NK-92 treated with Interleukin-12 subunit alpha and Interleukin-12 subunit beta, amount 100 ng/mL, for 24 hours (cell line): Measurements from ENCODE around the gene FAM222B.

Experiments used
- DNase-seq: peaks from one replicate; lab custom pipeline; 2025; lab: John Stamatoyannopoulos, UW

Gene FAM222B

GRCh38 chr17:28773736-28774135 is 68.9 kb downstream of the FAM222B start:
- no peak for DNase-seq

- no peak for DNase-seq
Observed at GRCh38 chr17:28765038-28765437, 77.6 kb downstream of the FAM222B start.

GRCh38 chr17:28763804-28764266 is 78.8 kb downstream of the FAM222B start:
- peak; percentile 38 for DNase-seq

GRCh38 chr17:28763137-28763799 is 79.3 kb downstream of the FAM222B start:
- DNase-seq = no peak

- DNase-seq = no peak
Observed at GRCh38 chr17:28760601-28761562, 81.7 kb downstream of the FAM222B start.

GRCh38 chr17:28759256-28759865 is 83.2 kb downstream of the FAM222B start:
- DNase-seq = no peak

GRCh38 chr17:28758411-28759121 is 84.0 kb downstream of the FAM222B start:
- no peak for DNase-seq

GRCh38 chr17:28756049-28756804 is 86.4 kb downstream of the FAM222B start:
- DNase-seq = no peak

GRCh38 chr17:28755486-28755885 is 87.1 kb downstream of the FAM222B start:
- DNase-seq = no peak

- DNase-seq = no peak
Observed at GRCh38 chr17:28751600-28752366, 90.8 kb downstream of the FAM222B start.

- peak; percentile 85 for DNase-seq
Observed at GRCh38 chr17:28750178-28751047, 92.2 kb downstream of the FAM222B start.

- no peak for DNase-seq
Observed at GRCh38 chr17:28749516-28750177, 92.9 kb downstream of the FAM222B start.

GRCh38 chr17:28748852-28749515 is 93.6 kb downstream of the FAM222B start:
- DNase-seq = no peak

- no peak for DNase-seq
Observed at GRCh38 chr17:28747801-28748750, 94.5 kb downstream of the FAM222B start.

- no peak for DNase-seq
Observed at GRCh38 chr17:28747051-28747691, 95.4 kb downstream of the FAM222B start.

- DNase-seq = no peak
Observed at GRCh38 chr17:28746611-28747050, 96.0 kb downstream of the FAM222B start.
